Measurements from ENCODE around the gene OTC.

OTC gene

DNA sequence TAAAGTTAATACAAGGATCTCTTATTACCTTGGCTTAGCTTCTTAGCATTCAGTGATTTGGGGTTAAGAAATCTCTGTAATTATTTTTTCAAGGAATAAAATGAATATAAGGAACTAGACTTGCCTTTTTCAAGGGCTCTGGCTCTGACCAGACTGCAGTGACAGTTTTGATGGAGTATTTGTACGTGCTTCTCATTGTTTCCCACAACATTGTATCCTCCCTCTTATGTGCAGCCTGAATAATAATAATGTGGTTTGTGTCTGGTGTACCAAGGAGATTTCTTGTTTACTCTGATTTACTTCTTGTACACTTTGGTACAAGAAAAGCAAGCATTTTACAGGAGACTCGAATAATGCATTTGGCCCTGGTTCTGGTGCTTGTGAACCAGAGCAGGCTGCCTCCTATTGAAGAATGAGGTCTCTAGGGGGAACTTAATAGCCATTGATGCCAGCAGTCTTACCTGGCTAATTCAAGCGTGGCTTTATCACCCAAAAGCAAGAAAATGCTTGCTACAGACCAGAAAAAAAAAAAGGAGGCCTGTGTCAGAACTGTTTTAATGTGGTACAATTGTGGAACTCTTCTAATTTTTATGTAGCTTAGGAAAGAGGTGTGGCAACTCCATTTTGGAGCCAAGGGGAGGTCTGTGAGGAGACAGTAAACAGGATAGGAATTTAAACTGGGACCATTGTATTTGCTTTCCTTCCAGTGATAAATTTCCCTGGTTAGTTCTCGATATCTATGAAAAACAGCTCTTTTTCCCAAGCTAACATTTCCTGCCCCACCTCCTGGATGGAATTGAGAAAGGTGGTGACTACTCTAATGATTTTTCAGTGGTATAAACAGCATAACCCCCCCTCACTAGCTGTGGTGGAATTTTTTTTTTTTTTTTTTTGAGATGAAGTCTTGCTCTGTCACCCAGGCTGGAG lies 5.6 kb downstream of the OTC start:
- peak; percentile 69 for DNase-seq

DNA sequence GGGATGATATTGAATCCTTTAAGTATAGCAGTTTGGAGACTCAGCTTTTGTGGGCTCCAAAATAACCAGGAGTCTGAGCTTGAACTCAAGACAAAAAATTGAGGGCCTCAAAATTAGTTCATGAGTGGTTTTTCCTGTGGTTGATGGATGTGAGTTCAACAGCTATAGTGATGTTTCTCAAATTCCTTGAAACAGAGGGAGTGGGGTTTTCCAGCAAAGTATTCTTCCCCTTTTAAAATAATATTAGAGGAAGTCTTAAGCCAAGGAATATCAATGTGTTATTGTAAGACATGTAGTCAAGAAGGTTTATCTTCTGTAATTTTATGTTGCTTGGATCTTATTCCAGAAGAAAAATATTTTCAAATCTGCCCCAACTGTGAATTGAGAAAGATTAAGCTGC lies 10.6 kb downstream of the OTC start:
- no peak for DNase-seq

DNA sequence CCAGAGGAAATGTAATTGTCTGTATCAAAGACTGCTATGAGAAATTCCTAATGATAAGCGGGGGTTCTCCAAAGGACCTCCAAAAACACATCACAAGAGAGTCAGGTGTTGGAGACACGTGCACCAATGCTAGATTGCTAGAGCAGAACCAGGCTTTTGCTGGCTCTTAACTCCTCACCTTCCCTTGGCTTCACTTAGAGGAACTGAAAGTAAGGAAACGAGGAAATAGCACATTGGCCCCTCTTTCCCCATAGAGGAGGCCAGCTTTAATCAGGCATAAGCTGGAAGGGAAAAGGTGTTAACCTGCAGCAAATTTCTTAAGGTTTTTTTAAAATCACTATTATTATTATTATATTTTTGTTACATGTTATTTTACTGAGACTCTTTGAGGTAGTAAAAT lies 13.6 kb downstream of the OTC start:
- no peak for DNase-seq

DNA sequence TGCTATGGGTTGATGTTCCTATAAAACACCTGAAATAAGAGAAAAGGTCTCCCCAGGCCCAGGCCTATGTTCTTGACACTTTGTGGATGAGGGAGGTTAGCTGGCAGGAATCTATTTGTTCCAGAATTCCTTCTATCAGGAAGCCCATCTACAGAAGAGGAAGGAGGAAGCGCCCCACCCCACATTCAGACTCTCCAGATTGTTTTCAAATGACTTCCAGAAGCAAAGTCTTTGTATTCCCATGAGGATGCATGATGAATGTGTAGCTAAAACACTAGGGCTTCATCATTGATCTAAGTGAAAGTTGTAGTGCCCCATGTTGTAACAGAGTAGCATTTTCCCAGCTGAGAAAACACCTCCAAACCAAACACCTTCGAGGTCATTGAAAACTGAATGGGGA lies 16.4 kb downstream of the OTC start:
- DNase-seq, result no peak

DNA sequence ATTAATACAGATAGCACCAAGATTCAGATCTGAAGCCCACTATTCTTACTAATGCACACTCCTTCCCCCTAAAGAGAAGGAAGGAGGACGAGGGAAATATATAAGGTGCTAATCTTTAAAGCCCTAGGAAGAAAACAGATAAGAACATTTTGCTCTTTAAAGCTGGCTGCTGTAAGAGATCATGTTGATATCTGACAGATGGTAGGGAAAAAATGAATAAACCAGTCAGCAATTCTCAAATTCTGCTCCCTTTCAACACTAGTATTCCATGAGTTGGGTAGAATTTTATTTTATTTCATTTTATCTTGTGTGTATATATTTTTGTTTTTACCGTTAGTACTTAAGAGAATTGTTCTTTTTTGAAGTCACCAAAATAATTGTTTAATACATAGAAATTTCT lies 19.2 kb downstream of the OTC start:
- peak; percentile 38 for DNase-seq

GRCh38 chrX:38374431-38374830 lies 22.0 kb downstream of the OTC start:
- DNase-seq, result no peak

- peak; percentile 14 for DNase-seq
Measured at GRCh38 chrX:38375891-38376290, 23.5 kb downstream of the OTC start.

- DNase-seq, result no peak
Measured at GRCh38 chrX:38376747-38377146, 24.3 kb downstream of the OTC start.

DNA sequence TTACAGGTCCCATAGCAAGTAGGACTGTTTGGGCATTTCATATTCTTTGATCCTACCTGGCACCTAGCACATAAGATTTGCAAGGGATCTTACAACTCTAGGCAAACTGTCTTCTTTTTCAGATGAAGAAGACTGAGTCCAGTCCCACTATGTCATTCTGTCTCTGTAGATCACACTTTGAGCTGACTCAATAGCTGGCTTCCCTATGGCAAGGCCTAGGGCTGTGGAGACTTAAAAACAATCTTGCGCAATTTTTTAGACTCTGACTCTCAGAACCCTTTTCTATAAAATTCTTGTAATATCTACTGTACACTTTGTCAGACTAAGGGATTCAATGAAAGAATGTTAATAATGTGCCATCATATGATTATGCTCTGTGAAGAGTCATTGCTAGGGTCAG lies 26.7 kb downstream of the OTC start:
- no peak for DNase-seq

DNA sequence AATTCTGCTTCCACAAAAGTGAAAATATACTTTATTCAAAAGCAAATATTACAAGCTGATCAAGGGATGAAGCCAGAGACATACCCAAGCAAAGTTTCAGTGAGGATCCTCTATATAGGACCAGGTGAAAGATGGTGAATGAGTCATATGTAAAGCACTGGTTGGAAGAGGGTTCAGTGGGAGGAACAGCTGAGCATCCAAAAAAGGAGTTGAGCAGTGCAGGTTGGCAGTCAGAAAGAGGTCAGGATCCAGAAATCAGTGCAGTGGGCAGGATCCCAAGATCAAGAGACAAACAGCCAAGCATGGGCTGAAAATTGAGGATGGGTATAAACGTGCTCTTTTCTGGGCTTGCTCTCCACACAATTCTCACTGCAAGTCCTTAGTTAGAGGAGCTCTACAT lies 30.3 kb downstream of the OTC start:
- DNase-seq, result no peak

GRCh38 chrX:38400389-38400910 lies 48.0 kb downstream of the OTC start:
- DNase-seq, result no peak

- no peak for DNase-seq
Measured at GRCh38 chrX:38402118-38402517, 49.7 kb downstream of the OTC start.

DNA sequence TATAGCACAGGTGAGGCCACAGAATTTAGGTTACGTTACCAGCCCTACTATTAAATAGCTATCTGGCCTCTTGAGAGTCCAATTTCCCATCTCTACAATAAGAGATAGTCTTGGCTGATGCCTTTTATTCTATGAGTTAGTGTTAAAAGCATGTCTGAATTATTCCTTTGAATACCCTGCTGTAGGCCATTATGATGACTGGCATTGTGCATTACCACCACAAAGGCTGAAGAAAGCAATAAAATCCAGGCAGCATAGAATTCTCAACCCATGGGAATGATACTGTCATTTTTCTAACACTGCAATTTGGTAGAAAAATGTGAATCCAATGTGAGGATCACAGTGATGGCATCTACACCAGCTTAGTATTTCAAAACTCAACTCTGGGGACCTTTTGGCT lies 51.4 kb downstream of the OTC start:
- no peak for DNase-seq

GRCh38 chrX:38407126-38407525 lies 54.7 kb downstream of the OTC start:
- DNase-seq, result no peak

GRCh38 chrX:38409289-38409688 lies 56.9 kb downstream of the OTC start:
- DNase-seq, result peak; percentile 36

- peak; percentile 19 for DNase-seq
Measured at GRCh38 chrX:38426785-38427184, 74.4 kb downstream of the OTC start.

- no peak for DNase-seq
Measured at GRCh38 chrX:38431525-38431924, 79.1 kb downstream of the OTC start.

GRCh38 chrX:38435130-38435529 lies 82.7 kb downstream of the OTC start:
- DNase-seq, result no peak

DNA sequence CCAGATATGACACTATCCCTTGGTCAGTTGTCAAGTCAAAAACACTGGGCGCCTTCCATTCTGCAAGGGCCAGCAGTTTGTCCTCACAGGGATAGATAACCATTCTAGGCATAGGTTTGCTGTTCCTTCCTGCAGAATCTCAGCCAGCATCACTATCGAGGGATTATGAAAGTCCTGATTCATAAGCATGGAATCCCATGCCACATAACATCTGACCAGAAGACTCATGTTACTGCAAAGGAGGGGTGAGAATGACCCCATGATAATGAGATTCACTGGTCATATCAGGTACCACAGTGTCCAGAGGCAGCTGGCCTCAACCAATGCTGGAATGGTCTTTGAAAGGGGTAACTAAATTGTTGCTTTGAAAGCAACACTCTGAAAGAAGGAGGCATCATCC lies 84.7 kb downstream of the OTC start:
- no peak for DNase-seq

- DNase-seq, result no peak
Measured at GRCh38 chrX:38438321-38438720, 85.9 kb downstream of the OTC start.

DNA sequence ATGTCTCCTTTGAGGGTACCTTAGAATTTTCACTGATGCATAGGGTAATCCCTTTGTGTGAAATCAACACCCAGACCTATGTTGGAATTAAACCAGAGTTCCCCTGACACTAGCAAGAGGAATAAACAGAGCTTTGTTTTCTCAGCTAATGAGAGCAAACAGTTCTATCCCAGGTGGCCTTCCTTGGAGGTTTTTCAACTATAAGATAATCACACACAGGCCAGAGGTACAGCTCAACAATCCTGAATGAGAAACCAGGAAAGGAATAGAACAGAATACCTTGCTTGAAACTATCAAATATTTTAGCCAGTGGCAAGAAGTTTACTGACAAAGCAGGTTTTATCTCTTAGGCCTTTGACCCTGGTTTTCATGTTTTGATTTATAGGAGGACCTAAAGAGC lies 100.2 kb downstream of the OTC start:
- peak; percentile 23 for DNase-seq

DNA sequence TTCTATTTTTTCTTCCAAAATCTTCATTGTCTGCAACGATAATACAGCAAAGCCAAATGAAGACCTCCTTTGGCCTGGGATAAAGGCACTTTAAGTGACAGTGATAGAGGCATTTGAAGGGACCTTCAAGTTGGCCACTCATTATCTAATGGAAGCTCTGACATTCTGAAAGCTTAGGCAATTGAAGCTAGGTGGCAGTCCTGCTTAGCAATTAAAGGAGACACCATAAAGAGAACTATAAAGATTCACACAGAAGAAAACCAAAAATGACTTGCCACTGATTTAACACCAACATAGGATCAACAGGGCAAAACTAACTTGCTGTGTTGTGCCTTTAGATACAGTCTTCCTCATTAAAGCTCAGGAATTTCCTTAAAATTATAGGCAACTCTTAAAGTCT lies 105.7 kb downstream of the OTC start:
- DNase-seq, result peak; percentile 28

GRCh38 chrX:38462257-38462656 lies 109.9 kb downstream of the OTC start:
- DNase-seq, result no peak

- no peak for DNase-seq
Measured at GRCh38 chrX:38465686-38466085, 113.3 kb downstream of the OTC start.
